Fibroblast of skin of left quadriceps (primary cell): ENCODE results near the gene COA6.
"Not testable (repeated sequence)": the region's sequence is repeated elsewhere in the genome, so short reads cannot be mapped to it uniquely, and the experiment has no call there.

Experiments used
- DNase-seq, 2 experiments: peaks; one replicate each; pipeline ENCODE4 v3.0.0-alpha.2; 2013; ENCODE audit warnings: low read depth in 2 of 2

Gene COA6

GRCh38 chr1:234369784-234370183 is 3.5 kb upstream of the COA6 start:
- DNase-seq = peak in 1 of 2 experiments; percentile 21

- DNase-seq = no peak
Observed at GRCh38 chr1:234371414-234371813, 1.8 kb upstream of the COA6 start.

GRCh38 chr1:234372011-234372757 is 1.1 kb upstream of the COA6 start:
- DNase-seq = no peak

- no peak for DNase-seq
Observed at GRCh38 chr1:234373959-234374254, 651 bp downstream of the COA6 start.

- DNase-seq = no peak
Observed at GRCh38 chr1:234375672-234376071, 2.4 kb downstream of the COA6 start.

GRCh38 chr1:234379591-234380109 is 6.4 kb downstream of the COA6 start:
- not testable (repeated sequence) for DNase-seq

GRCh38 chr1:234381699-234382555 is 8.7 kb downstream of the COA6 start:
- DNase-seq = no peak

- no peak for DNase-seq
Observed at GRCh38 chr1:234386122-234386521, 12.9 kb downstream of the COA6 start.

- DNase-seq = no peak
Observed at GRCh38 chr1:234388094-234388493, 14.8 kb downstream of the COA6 start.

- DNase-seq = no peak
Observed at GRCh38 chr1:234393190-234393589, 19.9 kb downstream of the COA6 start.

GRCh38 chr1:234395297-234395696 is 22.0 kb downstream of the COA6 start:
- DNase-seq = no peak

GRCh38 chr1:234396092-234396491 is 22.8 kb downstream of the COA6 start:
- no peak for DNase-seq

GRCh38 chr1:234396871-234397270 is 23.6 kb downstream of the COA6 start:
- no peak for DNase-seq

GRCh38 chr1:234397732-234398131 is 24.5 kb downstream of the COA6 start:
- DNase-seq = no peak

GRCh38 chr1:234398849-234399381 is 25.7 kb downstream of the COA6 start:
- no peak for DNase-seq

GRCh38 chr1:234399515-234399914 is 26.3 kb downstream of the COA6 start:
- DNase-seq = not testable (repeated sequence)

GRCh38 chr1:234400773-234401172 is 27.5 kb downstream of the COA6 start:
- DNase-seq = no peak

- no peak for DNase-seq
Observed at GRCh38 chr1:234401658-234402057, 28.4 kb downstream of the COA6 start.

GRCh38 chr1:234402939-234403338 is 29.7 kb downstream of the COA6 start:
- DNase-seq = no peak

GRCh38 chr1:234405676-234406075 is 32.4 kb downstream of the COA6 start:
- DNase-seq = no peak

- DNase-seq = no peak
Observed at GRCh38 chr1:234406871-234407270, 33.6 kb downstream of the COA6 start.

- no peak for DNase-seq
Observed at GRCh38 chr1:234408757-234409156, 35.5 kb downstream of the COA6 start.

GRCh38 chr1:234409328-234409727 is 36.1 kb downstream of the COA6 start:
- no peak for DNase-seq
